Measurements from ENCODE around the gene ITGB7.

ITGB7 gene
- total RNA-seq, result 89.9 to 600 (median 164) reads per million in 17 experiments

- peak; percentile 47 to 63 (median 56) for DNase-seq
Measured at GRCh38 chr12:53207042-53207441, at the start of gene ITGB7. Gene ITGB7 (minus strand): TSS chr12:53207251. CDS start chr12:53200443, 6,808 bp downstream.

- DNase-seq, result peak; percentile 21 to 77 (median 62)
Measured at GRCh38 chr12:53255996-53256395, 48.9 kb upstream of the ITGB7 start.

GRCh38 chr12:53254816-53255545, 47.9 kb upstream of the ITGB7 start:
- DNase-seq, result no peak

- DNase-seq, result no peak
Measured at GRCh38 chr12:53253298-53253697, 46.2 kb upstream of the ITGB7 start.

- DNase-seq, result no peak
Measured at GRCh38 chr12:53252349-53252916, 45.4 kb upstream of the ITGB7 start.

GRCh38 chr12:53251477-53252348, 44.7 kb upstream of the ITGB7 start:
- peak; percentile 83 to 92 (median 88) for DNase-seq

GRCh38 chr12:53245286-53245685, 38.2 kb upstream of the ITGB7 start:
- DNase-seq, result no peak

- no peak for DNase-seq
Measured at GRCh38 chr12:53244337-53244736, 37.3 kb upstream of the ITGB7 start.

- DNase-seq, result no peak
Measured at GRCh38 chr12:53241623-53242412, 34.8 kb upstream of the ITGB7 start.

GRCh38 chr12:53239643-53240258, 32.7 kb upstream of the ITGB7 start:
- no peak for DNase-seq

- DNase-seq, result no peak
Measured at GRCh38 chr12:53236443-53237111, 29.5 kb upstream of the ITGB7 start.

GRCh38 chr12:53235742-53236442, 28.8 kb upstream of the ITGB7 start:
- no peak for DNase-seq

GRCh38 chr12:53235164-53235563, 28.1 kb upstream of the ITGB7 start:
- DNase-seq, result no peak

- no peak for DNase-seq
Measured at GRCh38 chr12:53234271-53234914, 27.3 kb upstream of the ITGB7 start.

- no peak for DNase-seq
Measured at GRCh38 chr12:53233671-53234121, 26.6 kb upstream of the ITGB7 start.

- peak in 3 of 4 experiments; percentile 50 to 74 (median 69) for DNase-seq
Measured at GRCh38 chr12:53232646-53233461, 25.8 kb upstream of the ITGB7 start.

- DNase-seq, result peak in 2 of 4 experiments; percentile 26 to 36
Measured at GRCh38 chr12:53231921-53232645, 25.0 kb upstream of the ITGB7 start, which contains the start of gene RARG. Gene RARG (minus strand): TSS chr12:53232209. CDS start chr12:53227545, 4,664 bp downstream.

GRCh38 chr12:53231671-53231920, 24.5 kb upstream of the ITGB7 start:
- no peak for DNase-seq
